NCI-H774 (cell line): ENCODE measurements around the gene ART3.

Source experiments
- DNase-seq: peaks from one replicate; lab custom pipeline; 2025; lab: John Stamatoyannopoulos, UW

ART3 gene

DNA sequence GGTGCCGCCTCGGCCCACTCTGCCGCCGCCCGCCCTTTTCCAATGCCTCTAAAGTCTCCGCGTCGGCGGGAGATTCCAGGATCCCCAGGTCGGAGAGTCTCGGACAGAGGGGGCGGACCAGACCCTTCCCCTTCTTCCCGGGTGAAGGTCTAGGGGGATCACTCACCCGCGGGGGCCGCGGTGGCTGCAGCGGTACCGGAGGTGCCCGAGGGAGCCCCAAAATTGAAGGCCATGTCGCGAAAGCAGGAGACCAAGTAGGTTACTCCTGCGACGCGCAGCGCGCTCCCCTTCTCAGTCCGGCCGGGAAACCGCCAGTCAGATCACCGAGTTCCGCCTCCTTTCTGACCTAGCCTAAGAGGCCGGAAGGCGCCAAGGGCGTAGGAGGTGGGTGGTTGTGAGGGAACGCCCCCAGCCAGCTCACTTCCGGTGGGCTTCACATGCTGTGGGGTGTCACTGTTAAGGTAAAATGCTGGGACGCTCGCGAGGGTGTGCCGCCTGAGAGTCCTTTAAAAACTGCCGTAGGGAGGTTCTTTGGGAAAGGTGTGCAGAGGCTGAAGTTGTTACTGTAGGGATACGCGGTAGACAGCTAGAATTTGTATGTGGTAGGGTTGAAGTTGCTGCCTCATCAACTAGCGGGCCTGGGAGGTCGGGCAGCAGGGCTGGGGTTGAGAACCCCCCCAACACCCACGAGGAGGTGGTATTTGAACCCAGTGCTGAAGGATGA lies 73.8 kb downstream of the ART3 start, which contains the start of gene NUP54:
Gene NUP54, minus strand, starts transcription at position 256 of the 724 bp plus-strand sequence. Its CDS starts 23 bp downstream, at position 233.
- DNase-seq: peak; percentile 90

DNA sequence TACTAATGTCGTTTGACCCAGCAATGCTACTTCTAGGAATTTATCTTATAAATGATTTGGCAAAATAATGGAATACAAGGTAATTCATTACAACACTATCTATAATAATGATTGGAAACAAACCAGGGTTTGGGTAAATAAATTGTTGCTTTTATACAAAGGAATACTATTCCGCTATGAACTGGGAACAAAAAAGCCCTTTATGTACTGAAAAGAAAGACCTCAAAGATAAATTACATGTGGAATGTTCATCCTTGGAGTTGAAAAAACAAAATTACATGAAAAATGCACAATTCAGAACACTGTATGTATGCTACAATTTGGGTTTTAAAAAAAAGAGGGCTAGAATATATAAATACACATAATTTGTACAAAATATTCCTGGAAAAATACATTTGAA lies 78.8 kb downstream of the ART3 start:
- DNase-seq: no peak

DNA sequence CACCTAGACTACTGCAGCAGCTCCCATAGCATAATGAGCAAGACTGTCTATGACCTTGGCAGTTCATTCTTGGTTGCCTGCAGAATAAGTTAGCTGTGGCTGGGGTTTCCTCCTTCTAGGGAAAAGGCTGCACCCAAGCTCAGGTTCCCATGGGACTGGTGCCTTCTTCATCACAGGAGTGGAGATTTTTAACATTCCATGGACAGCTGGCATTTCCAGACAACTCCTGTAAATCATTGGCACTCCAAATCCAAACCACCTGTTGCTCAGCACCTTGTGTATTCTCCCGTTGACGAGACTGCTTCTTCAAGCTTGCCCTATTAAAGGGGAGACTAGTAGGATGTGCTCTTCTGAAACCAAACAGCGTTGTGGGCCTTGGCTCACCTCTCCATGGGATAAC lies 81.5 kb downstream of the ART3 start:
- no peak for DNase-seq

DNA sequence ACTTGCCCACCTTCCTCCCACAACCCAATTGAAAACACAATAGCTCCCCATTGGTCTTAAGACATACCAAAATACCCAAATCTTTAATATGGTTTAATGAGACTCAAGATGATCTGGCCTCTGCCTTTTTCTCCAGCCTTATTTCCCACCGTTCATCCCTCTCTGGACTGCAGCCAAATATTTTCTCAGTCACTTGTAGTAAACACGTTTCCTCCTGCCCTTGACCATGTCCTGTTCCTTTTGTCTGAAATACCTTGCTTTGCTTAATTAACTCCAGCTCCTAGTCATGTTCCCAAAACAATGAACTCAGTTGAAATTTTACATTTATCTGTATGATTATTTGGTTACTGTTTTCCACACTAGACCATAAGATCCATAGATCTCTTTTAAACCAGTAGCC lies 82.1 kb downstream of the ART3 start:
- DNase-seq: no peak

GRCh38 chr4:76160355-76160754 lies 85.8 kb downstream of the ART3 start:
- no peak for DNase-seq
